ENCODE data around the gene ALDH18A1.

DNA sequence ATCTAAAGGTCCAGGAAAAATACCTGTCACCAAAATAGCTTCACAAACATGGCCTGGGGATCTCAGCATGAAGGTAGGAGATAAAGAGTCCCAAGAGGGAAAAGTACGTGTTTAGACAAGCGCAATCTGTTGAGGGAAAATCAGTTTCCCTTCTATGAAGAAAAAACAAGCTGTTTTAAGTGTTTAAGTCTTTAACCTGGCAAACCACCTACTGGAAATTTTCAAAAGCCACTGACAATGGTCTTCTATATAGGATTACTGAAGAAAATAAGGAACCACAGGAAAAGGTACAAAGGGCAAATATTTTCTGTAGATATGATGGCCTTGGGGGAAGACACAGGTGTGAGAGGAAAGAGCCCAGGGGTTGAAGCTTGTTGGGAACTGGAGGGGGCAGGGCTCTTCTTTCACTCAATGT, 21.2 kb downstream of the ALDH18A1 start:
- TF ChIP-seq, protein P1, sequence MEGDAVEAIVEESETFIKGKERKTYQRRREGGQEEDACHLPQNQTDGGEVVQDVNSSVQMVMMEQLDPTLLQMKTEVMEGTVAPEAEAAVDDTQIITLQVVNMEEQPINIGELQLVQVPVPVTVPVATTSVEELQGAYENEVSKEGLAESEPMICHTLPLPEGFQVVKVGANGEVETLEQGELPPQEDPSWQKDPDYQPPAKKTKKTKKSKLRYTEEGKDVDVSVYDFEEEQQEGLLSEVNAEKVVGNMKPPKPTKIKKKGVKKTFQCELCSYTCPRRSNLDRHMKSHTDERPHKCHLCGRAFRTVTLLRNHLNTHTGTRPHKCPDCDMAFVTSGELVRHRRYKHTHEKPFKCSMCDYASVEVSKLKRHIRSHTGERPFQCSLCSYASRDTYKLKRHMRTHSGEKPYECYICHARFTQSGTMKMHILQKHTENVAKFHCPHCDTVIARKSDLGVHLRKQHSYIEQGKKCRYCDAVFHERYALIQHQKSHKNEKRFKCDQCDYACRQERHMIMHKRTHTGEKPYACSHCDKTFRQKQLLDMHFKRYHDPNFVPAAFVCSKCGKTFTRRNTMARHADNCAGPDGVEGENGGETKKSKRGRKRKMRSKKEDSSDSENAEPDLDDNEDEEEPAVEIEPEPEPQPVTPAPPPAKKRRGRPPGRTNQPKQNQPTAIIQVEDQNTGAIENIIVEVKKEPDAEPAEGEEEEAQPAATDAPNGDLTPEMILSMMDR (IDR thresholded peaks at IDR 0.05), result no peak
- TF ChIP-seq POLR2A (IDR thresholded peaks at IDR 0.05), result no peak
